ENCODE data around the gene ARPC4. TPM values are rescaled to one million over a fixed set of nuclear protein-coding genes. Genes with fewer than 3 reads are reported as not detected.
A peak's percentile ranks its signal among the peaks of the same experiment; 100 is the strongest.

ARPC4 gene
- total and polyA plus RNA-seq, 2 donors (not counting 3 experiments of a cell fraction or from before 2014, with no cell fraction given): 181 to 197 TPM

- H2AFZ ChIP-seq (ENCODE audit: low read depth, low read length): peak overlapping the region; percentile 81
- no peak overlapping the region for H3K27ac ChIP-seq (ENCODE audit: insufficient read depth, low read depth, low read length)
- no TSS peak for BruUV-seq (replicated peaks)
- FAIRE-seq: peak; percentile 63
- POLR2A ChIA-PET: no interaction called here
- no peak for DNase-seq (ENCODE audit: low read depth, low spot score)
- CTCF ChIA-PET: no interaction called here
- peak overlapping the region; percentile 69 for H3K9ac ChIP-seq (replicated peaks; ENCODE audit: extremely low read depth, insufficient read depth, low read length)
- intact Hi-C loops (cut with micrococcal nuclease): loop anchor here (1.0 to 10.0 kb wide), 3 partner anchors 80 to 334 kb away; partner anchors contain the start of genes BRPF1 and VHL
- H3K4me1 ChIP-seq (ENCODE audit: control insufficient read depth, extremely low read depth, insufficient read depth, low read length): peaks cover 12% of the 10 kb centered on the region
- no peaks in the 10 kb centered on the region for H3K9me1 ChIP-seq (replicated peaks; ENCODE audit: control insufficient read depth, extremely low read depth, insufficient read depth, low read length)
- peak overlapping the region; percentile 52 to 64 (median 55) for H3K4me3 ChIP-seq (replicated peaks in 1 of 3; ENCODE audit: insufficient read depth in 1 of 3, low read depth in 1 of 3, low read length in 3 of 3)
- no peaks in the 10 kb centered on the region for H3K27me3 ChIP-seq (ENCODE audit: control insufficient read depth in 2 of 2, insufficient read depth in 2 of 2, low read length in 2 of 2)
- no peaks in the 10 kb centered on the region for H3K79me2 ChIP-seq (ENCODE audit: control insufficient read depth, insufficient read depth, low read length)
- H3K9me3 ChIP-seq (replicated peaks; ENCODE audit: control insufficient read depth, insufficient read depth, low read length): no peaks in the 10 kb centered on the region
- H3K4me2 ChIP-seq (ENCODE audit: insufficient read depth, low read length): peak overlapping the region; percentile 89
- TF ChIP-seq POLR2AphosphoS5 (IDR thresholded peaks at IDR 0.05; ENCODE audit: insufficient read depth, low read depth, low read length) (no peak), JUN (IDR thresholded peaks at IDR 0.05; ENCODE audit: borderline replicate concordance, insufficient read depth, insufficient read length, low read depth) (no peak), FOS (IDR thresholded peaks at IDR 0.05; ENCODE audit: borderline replicate concordance, insufficient read depth, low read length) (no peak), GATA2 (IDR thresholded peaks at IDR 0.05; ENCODE audit: insufficient read depth, insufficient read length, low read depth, low read length) (no peak), MYC (IDR thresholded peaks at IDR 0.05; ENCODE audit: low read depth, low read length) (no peak), EZH2 (IDR thresholded peaks at IDR 0.05; ENCODE audit: borderline replicate concordance, low read depth, low read length, severe bottlenecking) (no peak), CTCF (IDR thresholded peaks at IDR 0.05; ENCODE audit: extremely low read depth in 1 of 2, insufficient read depth in 1 of 2, low read depth in 1 of 2, low read length in 2 of 2) (no peak), MAX (IDR thresholded peaks at IDR 0.05; ENCODE audit: insufficient read depth, insufficient read length) (no peak), POLR2A (IDR thresholded peaks at IDR 0.05; ENCODE audit: low read depth, low read length) (no peak)
- no peaks in the 10 kb centered on the region for H4K20me1 ChIP-seq (replicated peaks; ENCODE audit: control insufficient read depth, extremely low read depth, insufficient read depth, low read length)
- dilution Hi-C loops (cut with MboI; ENCODE audit: extremely low pct_ligation_motif_present, low sequenced_read_pairs): no loop called here
- H3K36me3 ChIP-seq (ENCODE audit: control insufficient read depth in 2 of 2, extremely low read depth in 1 of 2, insufficient read depth in 2 of 2, low read length in 2 of 2): peaks cover 0 to 15% of the 10 kb centered on the region in 2 experiments
Observed at GRCh38 chr3:9810846-9811245, 18.0 kb downstream of the ARPC4 start.
